GM19372 (cell line): ENCODE measurements around the gene ANKRD30B.
"Not testable (repeated sequence)": the region's sequence is repeated elsewhere in the genome, so short reads cannot be mapped to it uniquely, and the experiment has no call there.

Experiments used
- ATAC-seq: cut with Tn5 transposase; IDR thresholded peaks from one replicate; pipeline ENCODE4 v1.9.1; 2021; ENCODE audit warnings: mild to moderate bottlenecking, low read depth, moderate library complexity; ENCODE audit not compliant: unreplicated experiment

Gene ANKRD30B, protein sequence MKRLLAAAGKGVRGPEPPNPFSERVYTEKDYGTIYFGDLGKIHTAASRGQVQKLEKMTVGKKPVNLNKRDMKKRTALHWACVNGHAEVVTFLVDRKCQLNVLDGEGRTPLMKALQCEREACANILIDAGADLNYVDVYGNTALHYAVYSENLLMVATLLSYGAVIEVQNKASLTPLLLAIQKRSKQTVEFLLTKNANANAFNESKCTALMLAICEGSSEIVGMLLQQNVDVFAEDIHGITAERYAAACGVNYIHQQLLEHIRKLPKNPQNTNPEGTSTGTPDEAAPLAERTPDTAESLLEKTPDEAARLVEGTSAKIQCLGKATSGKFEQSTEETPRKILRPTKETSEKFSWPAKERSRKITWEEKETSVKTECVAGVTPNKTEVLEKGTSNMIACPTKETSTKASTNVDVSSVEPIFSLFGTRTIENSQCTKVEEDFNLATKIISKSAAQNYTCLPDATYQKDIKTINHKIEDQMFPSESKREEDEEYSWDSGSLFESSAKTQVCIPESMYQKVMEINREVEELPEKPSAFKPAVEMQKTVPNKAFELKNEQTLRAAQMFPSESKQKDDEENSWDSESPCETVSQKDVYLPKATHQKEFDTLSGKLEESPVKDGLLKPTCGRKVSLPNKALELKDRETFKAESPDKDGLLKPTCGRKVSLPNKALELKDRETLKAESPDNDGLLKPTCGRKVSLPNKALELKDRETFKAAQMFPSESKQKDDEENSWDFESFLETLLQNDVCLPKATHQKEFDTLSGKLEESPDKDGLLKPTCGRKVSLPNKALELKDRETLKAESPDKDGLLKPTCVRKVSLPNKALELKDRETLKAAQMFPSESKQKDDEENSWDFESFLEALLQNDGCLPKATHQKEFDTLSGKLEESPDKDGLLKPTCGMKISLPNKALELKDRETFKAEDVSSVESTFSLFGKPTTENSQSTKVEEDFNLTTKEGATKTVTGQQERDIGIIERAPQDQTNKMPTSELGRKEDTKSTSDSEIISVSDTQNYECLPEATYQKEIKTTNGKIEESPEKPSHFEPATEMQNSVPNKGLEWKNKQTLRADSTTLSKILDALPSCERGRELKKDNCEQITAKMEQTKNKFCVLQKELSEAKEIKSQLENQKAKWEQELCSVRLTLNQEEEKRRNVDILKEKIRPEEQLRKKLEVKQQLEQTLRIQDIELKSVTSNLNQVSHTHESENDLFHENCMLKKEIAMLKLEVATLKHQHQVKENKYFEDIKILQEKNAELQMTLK (N-terminal part only)

DNA sequence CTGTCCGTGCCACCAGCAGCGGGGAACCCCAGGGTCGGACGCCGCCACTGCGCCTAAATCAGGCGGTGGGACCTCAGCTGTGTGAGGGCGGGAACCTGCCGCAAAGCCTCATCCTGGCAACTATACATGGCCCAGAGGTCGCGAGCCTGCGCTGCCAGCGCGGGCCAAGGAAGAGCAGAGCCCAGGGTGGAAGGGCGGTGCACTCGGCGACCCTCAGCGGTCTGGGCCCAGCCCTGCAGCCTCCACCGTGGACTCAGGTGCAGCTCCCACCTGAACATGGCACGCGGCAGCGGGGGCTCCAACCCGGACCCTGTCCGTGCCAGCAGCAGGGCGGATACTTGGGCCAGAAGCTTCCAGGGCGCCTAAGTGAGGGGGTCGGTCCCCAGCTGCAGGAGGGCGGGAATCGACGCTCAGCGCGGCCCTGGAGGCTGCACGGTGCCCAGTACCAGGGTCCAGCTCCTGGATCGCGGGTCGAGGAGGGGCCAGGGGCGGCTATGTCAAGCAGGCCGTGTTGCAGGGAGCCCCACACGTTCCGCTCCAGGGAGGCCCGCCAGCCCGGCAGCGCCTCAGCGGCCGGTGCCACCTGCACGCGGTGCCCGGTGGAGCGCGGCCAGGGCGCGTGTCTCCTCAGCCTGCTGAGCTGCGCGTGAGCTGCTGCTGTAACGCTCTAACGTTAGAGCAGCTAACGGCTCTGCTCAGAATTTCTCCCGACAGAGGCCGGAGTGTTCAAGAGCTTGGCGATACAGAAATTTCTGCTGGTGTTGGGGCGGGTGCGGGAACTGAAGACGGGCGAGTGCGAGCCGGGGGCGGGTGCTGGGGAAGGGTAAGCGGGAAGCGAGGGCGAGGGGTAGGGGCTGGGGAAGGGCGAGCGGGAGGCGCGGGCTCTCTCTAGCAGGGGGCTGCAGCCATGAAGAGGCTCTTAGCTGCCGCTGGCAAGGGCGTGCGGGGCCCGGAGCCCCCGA is at the start of gene ANKRD30B:
Gene ANKRD30B (plus strand): TSS at position 660 of the 962 bp plus-strand sequence. CDS start 248 bp downstream, at position 908.
- ATAC-seq: no peak

DNA sequence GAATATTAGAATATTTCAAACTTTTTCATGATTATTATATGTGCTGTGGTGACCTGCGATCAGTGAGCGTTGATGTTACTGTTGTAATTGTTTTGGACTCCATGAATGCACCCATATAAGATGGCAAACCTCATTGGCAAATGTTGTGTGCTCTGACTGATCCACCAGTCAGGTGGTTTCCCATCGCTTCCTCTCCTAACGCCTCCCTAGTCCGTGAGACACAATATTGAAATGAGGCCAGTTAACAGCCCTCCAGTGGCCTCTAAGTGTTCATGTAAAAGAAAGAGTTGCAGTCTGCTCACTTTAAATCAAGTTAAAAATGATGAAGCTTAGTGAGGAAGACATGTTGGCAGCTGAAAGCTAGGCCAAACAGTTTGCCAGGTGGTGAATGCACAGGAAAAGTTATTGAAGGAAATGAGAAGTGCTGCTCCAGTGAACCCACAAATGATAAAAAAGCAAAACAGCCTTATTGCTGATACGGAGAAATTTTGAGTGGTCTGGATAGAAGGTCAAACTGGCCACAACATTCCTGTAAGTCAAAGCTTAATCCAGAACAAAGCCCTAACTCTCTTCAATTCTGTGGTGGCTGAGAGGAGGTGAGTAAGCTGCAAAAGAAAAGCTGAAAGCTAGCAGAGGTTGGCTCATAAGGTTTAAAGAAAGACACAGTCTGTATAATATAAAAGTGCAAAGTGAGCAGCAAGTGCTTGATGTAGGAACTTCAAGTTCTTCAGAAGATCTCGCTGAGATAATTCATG is 46.5 kb upstream of the ANKRD30B start:
- not testable (repeated sequence) for ATAC-seq

DNA sequence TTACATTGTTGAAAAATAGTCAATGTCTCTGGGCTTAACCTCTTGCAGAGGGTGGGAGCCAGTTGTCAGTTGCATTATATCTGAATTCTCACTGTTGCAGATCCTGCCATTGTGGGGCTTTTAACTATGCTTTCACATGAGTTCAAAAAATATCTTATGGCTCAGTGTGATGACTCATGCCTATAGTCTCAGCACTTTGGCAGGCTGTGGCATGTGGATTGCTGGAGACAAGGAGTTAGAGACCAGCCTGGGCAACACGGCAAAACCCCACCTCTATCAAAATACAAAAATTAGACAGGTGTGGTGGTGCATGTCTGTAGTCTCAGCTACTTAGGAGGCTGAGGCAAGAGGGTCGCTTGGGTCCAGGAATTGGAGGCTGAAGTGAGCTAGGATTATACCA is 38.2 kb upstream of the ANKRD30B start:
- not testable (repeated sequence) for ATAC-seq

DNA sequence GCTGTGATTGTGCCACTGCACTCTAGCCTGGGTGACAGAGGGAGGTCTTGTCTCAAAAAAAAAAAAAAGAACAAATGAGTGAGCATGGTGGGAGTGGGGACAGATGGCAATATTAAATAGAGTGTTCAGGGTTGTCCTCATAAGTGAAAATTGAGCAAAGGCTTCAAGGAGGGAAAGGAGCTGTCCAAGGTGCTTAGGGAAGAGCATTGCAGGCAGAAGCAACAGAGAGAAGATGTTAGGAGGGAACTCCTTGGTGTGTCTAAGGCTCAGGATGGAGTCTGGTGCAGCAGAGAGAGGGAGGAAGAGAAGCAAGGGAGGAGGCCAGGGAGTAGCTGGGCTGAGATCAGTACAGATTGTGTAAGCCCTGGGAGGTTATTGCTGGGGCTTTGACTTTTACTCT is 26.4 kb upstream of the ANKRD30B start:
- not testable (repeated sequence) for ATAC-seq

DNA sequence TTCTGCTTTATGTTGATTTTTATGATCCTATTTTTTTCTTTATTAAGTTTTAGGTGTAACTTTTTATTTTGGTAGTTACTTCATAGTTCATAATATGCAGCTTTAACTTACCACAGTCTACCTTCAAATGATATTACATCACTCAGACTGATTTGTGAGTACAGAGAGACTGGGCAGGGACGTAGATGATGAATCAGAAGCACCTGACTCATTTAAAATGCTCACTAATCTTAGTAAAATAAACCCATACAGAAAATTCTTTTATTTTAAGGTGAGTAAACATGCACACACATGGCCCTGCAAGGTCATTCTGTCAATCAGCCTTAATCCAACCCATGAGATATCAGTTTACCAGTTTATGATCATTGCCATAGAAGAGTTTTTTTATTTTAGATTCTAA is 8.9 kb upstream of the ANKRD30B start:
- ATAC-seq: not testable (repeated sequence)

DNA sequence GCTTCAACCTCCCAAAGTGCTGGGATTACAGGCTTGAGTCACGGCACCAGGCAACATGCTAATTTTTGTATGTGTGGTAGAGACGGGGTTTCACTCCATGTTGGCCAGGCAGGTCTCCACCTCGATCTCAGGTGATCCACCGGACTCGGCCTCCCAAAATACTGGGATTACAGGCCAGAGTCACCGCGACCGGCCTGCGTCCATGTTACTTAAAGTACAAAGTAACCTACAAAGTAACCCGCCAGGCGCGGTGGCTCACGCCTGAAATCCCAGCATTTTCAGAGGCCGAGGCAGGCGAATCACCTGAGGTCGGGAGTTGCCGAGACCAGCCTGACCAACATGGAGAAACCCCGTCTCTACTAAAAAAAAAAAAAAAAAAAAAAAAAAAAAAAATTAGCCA is 1.1 kb upstream of the ANKRD30B start:
- no peak for ATAC-seq

DNA sequence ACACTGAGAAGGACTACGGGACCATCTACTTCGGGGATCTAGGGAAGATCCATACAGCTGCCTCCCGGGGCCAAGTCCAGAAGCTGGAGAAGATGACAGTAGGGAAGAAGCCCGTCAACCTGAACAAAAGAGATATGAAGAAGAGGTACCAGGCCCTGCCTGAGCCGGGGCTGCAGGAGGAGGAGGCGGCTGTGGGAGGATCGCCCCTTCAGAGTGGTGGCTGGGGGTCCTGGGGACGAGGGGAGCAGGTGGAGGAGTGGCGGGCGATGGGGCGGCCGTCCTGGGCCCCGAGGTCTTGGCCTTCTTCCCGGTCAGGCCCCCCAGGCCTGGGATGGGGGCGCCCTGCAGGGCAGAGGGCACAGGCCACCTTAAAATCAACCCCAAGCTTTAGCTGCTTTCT is 524 bp downstream of the ANKRD30B start:
- no peak for ATAC-seq

DNA sequence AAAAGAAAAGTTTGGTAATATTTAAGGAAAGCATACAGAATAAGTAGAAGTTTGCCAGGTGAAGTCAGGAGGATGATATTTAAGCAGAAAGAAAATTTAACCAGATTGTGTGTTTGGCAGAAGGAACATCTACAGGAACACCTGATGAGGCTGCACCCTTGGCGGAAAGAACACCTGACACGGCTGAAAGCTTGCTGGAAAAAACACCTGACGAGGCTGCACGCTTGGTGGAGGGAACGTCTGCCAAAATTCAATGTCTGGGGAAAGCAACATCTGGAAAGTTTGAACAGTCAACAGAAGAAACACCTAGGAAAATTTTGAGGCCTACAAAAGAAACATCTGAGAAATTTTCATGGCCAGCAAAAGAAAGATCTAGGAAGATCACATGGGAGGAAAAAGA is 15.6 kb downstream of the ANKRD30B start:
- ATAC-seq: not testable (repeated sequence)

DNA sequence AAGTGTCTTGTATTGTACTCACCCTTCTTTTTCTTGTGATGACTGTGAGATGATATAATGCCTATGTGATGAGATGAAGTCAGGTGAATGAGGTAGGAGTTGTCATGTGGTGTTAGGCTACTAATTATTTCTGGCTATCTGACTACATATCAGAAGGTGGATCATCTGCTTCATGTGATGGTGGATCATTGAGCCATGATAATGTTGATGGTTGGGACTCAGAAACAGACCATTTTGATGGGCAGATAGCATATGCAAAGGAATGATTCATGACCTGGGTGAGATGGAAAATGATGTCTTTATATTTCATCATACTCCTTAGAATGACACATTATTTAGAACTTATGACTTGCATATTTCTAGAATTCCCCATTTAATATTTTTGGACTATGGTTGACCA is 19.5 kb downstream of the ANKRD30B start:
- ATAC-seq: no peak

DNA sequence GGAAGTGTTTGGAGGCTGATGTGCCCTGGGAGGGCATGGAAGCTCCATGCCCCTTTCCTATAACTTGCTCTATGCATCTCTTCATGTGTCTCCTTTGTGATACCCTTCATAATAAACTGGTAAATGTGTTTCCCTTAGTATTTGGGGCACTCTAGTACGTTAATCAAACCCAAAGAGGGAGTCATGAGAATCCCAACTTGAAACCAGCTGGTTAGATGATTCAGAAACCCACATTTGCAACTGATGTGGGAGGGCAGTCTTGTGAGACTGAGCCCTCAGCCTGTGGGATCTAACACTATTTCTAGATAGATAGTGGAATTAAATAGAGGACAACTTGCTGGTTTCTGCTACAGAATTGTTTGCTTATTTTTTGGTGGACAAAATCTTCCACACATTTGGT is 20.3 kb downstream of the ANKRD30B start:
- no peak for ATAC-seq

DNA sequence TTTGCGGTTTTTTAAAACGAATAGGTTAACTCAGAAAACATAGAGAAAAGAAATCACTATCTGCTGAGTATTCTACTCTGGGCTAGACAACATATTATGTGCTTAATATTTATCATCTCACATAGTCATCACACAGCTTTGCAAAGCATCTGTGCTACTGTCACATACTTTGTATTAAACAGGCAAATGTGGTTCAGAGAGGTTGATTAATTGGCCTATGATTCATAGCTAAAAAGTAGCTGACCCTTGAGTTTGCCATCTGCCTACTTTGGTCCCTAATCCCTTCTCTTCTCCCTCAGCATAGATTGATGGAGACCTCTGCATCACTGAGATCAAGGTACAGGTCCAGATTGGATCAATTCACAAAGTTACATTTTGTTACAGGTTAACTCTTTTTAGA is 21.4 kb downstream of the ANKRD30B start:
- no peak for ATAC-seq

DNA sequence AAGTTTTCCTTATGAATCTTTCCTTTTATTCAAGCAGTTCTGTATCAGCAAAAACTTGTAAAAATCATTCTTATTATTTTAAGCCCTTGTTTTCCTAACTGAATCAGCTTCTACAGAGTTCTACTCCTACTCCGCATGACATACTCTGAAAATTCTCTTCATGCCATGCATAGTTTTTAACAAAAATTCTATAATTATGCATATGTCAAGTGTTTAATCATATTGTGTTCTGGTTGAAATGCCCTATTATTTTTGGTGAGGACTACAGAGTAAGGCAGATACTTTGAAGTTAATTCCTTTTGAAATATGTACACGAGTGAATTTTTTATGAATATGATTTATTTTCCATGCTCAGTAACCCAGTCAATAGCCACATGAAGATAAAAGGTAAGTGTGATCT is 28.8 kb downstream of the ANKRD30B start:
- no peak for ATAC-seq

DNA sequence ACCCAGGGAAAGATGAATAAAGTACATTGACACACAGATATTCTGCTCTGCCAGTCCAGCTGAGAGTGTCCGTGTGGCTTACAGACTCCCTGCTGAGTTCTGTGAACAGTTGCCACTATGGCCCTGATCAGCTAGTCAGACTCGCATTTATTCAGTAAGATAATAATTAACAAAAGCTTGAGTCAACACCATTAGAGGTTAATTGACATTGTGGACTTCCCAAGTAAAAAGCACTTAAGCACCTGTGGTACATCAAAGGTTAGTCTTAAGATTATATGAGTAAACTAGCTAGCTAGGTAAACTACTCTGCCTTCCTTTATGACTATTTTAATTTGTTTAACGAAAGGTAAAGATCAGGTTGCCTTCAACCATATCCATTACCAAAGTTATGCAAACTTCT is 33.7 kb downstream of the ANKRD30B start:
- ATAC-seq: no peak

DNA sequence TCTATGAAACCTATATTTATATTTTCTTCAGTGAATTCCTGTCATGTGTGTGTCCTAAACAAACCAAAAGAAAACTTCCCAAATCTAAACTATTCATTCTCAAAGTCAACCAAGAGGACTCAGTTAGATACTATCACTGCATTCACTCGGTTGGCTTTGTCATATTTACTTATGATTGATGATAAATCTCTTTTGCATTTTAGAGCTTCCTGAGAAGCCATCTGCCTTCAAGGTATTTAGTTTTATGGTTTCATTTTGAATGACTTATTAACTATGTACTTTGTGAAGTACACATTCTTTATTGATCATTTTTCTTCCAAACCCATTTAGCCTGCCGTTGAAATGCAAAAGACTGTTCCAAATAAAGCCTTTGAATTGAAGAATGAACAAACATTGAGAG is 36.2 kb downstream of the ANKRD30B start:
- no peak for ATAC-seq

DNA sequence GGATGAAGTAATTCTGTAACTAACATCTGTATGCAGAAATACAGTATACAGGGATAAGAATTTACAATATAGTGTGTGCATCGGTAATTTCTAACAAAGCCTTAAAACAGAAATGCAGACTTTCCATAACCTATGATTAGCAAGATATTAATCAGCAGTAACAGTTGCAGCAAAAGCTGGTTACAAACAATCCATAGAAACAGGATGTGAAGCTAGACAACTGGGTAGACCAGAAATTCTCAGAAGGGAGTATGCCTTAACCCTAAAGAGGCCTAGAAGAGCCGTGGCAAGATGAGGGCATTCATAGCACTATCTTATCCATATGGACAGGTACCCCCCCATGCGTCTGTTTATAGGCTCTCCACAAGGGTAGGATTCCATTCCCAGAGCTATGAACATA is 48.9 kb downstream of the ANKRD30B start:
- not testable (repeated sequence) for ATAC-seq

DNA sequence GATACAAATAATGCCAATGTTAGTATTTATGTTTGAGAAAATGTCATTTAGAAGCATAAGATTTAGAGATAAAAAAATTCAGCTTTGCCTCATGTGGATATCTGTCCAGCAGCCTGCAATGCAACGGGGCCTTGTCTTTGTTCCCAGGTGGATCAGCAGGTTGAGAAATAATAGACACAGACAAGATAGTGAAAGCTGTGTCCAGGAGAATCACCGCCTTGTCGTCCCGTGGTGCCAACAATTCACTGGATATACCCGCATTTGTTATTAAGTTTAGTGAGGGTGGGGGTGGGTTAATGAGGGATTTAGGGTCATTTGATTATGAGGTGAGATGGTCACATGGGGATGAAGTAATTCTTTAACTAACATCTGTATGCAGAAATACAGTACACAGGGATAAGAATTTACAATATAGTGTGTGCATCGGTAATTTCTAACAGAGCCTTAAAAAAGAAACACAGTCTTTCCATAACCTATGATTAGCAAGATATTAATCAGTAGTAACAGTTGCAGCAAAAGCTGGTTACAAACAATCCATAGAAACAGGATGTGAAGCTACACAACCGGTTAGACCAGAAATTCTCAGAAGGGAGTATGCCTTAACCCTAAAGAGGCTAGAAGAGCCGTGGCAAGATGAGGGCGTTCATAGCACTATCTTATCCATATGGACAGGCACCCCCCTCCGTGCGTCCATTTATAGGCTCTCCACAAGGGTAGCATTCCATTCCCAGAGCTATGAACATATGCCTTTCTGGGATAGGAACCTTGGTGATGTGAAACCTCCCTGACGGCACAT is 50.2 kb downstream of the ANKRD30B start:
- ATAC-seq: not testable (repeated sequence)

DNA sequence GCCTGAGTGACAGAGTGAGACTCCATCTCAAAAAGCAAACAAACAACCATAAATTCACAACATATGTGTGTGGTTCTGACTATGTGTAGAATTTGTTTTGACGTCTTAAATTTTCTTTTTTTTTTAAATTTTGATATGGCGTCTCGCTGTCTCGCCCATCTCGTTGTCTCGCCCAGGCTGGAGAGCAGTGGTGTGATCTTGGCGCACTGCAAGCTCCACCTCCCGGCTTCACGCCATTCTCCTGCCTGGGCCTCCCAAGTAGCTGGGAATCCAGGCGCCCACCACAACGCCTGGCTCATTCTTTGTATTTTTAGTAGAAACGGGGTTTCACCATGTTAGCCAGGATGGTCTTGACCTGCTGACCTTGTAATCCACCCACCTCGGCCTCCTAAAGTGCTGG is 63.1 kb downstream of the ANKRD30B start:
- not testable (repeated sequence) for ATAC-seq

DNA sequence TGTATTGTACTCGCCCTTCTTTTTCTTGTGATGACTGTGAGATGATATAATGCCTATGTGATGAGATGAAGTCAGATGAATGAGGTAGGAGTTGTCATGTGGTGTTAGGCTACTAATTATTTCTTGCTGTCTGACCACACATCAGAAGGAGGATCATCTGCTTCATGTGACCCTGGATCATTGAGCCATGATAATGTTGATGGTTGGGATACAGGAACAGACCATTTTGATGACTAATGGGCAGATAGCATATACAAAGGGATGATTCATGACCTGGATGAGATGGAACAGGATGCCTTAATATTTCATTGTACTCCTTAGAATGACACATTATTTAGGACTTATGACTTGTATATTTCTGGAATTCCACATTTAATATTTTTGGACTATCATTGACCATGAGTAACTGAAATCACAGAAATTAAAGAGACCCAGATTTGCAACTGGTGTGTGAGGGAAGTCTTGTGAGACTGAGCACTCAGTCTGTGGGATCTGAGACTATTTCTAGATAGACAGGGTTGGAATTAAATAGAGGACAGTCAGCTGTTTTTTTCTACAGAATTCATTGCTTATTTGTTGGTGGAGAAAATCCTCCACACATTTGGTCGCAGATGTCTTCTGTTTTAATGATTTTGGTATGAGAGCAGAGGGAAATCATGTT is 79.1 kb downstream of the ANKRD30B start:
- ATAC-seq: not testable (repeated sequence)
